Lower leg skin (tissue), 4 donors: ENCODE data around the gene HEXD. TPM values are rescaled to one million over a fixed set of nuclear protein-coding genes. Genes with fewer than 3 reads are reported as not detected.
A peak's percentile ranks its signal among the peaks of the same experiment; 100 is the strongest.
"Not testable (repeated sequence)": the region's sequence is repeated elsewhere in the genome, so short reads cannot be mapped to it uniquely, and the experiment has no call there.

Experiments used
- DNase-seq, 2 donors: peaks; one replicate each; pipeline ENCODE4 v3.0.0-alpha.2; 2019; ENCODE audit warnings: low spot score in 2 of 2
- H3K4me3 ChIP-seq: fragments of 200-600 bp; sonication (generic); 2 replicates; pipeline ENCODE4 v1.5.1; 2017; ENCODE audit warnings: mild to moderate bottlenecking, low read depth; ENCODE audit not compliant: poor library complexity, severe bottlenecking
- POLR2A ChIP-seq, 2 donors: fragments of 450-650 bp; IDR thresholded peaks; one replicate each; pipeline ENCODE4 v1.6.1; 2016 to 2017; ENCODE audit warnings: antibody characterized with exemption in 2 of 2, mild to moderate bottlenecking in 1 of 2, moderate library complexity in 1 of 2
- WGBS, 2 donors: methylation state at CpG; one replicate each; pipeline ENCODE4 v1.1.5; 2018; 5-methylcytosine and 5-hydroxymethylcytosine counted together
- intact Hi-C: fragments of 100-400 bp; cut with DNase I; formaldehyde crosslinking; loops from one replicate; pipeline ENCODE4 v1.15.0; 2023; ENCODE audit warnings: low total_unique reads
- total RNA-seq, 4 donors: library from RNA; depleted of rRNA; stranded (reverse); fragments of >200 nt; gene quantifications; one replicate each; pipeline ENCODE4 v1.1.0, GENCODE V29; 2016
- TF ChIP-seq, protein P1 (sequence below), 3 donors: fragments of 450-650 bp; IDR thresholded peaks; one replicate each; pipeline ENCODE4 v1.5.1; 2016; ENCODE audit warnings: antibody characterized with exemption in 3 of 3, mild to moderate bottlenecking in 3 of 3, moderate library complexity in 2 of 3

The HEXD gene
- total RNA-seq, 4 donors from 2014 or later, result 30.0 to 47.1 (median 39.3) TPM

DNA sequence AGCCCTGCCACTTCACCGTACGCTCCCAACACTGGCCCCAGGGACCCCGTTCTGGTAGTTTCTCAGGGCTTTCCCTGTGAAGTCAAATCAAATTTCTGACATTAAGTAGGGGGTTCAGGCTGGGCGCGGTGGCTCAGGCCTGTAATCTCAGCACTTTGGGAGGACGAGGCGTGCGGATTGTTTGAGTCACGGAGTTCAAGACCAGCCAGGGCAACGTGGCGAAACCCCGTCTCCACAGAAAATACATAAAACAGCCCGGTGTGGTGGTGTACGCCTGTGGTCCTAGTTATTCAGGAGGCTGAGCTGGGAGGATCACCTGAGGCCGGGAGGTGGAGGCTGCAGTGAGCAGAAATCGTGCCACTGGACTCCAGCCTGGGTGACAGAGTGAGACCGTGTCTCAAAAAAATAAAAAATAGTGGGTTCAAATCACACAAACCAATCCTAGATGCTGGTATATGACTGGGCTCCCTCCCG lies 31.8 kb downstream of the HEXD start:
- intact Hi-C loops, result no loop called here
- peak overlapping the region; percentile 94 for H3K4me3 ChIP-seq
- TF ChIP-seq POLR2A (IDR thresholded peaks at IDR 0.05), result no peak
- TF ChIP-seq, protein P1, sequence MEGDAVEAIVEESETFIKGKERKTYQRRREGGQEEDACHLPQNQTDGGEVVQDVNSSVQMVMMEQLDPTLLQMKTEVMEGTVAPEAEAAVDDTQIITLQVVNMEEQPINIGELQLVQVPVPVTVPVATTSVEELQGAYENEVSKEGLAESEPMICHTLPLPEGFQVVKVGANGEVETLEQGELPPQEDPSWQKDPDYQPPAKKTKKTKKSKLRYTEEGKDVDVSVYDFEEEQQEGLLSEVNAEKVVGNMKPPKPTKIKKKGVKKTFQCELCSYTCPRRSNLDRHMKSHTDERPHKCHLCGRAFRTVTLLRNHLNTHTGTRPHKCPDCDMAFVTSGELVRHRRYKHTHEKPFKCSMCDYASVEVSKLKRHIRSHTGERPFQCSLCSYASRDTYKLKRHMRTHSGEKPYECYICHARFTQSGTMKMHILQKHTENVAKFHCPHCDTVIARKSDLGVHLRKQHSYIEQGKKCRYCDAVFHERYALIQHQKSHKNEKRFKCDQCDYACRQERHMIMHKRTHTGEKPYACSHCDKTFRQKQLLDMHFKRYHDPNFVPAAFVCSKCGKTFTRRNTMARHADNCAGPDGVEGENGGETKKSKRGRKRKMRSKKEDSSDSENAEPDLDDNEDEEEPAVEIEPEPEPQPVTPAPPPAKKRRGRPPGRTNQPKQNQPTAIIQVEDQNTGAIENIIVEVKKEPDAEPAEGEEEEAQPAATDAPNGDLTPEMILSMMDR (IDR thresholded peaks at IDR 0.05), result no peak
- WGBS, 2 donors, result 56 to 58% methylated on average over 18 of the region's 18 CpGs
- DNase-seq, result no peak

DNA sequence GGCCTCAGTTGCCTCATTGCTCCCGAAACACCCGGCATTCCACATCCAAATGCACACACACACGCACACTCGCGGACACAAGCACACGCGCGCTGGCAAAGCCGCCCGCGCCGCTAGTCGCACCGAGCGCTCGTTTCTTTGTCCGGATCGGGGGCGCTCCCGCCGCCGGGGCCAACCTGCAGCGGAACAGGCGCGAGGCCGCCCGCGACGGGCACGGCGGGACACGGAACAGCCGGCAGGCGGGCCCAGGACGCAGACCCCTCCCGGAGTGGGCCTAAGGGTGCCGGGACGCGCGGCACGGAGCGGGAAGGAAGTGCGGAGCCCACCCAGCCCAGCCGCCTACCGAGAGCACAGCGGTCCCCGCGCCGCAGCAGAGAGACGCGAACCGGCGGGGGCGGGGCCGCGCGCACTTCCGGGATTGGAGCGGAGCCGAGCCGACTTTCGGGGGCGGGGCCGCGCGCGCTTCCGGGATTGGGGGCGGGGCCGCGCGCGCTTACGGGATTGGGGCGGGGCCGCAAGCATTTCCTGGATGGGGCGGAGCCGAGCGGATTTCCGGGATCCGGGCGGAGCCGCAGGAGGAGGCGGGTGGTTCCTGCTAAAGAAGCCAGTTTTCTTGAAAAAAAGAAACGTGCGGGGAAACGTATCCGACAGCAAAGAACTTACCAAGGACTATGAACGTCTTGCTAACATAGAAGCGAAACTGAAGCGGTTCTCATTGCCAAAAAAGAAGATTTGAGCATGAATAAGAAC lies 32.4 kb downstream of the HEXD start, which contains the start of gene CYBC1:
CYBC1 (minus strand) TSS at position 396 of the 750 bp plus-strand sequence. CDS start 1,498 bp downstream, outside the sequence.
- intact Hi-C loops, result no loop called here
- peak in 1 of 2 donors; percentile 62 for TF ChIP-seq POLR2A (IDR thresholded peaks at IDR 0.05)
- TF ChIP-seq, protein P1 (IDR thresholded peaks at IDR 0.05), result no peak
- peak within 1 kb of the TSS; percentile 94 for H3K4me3 ChIP-seq
- 1% methylated on average over 63 to 77 of the region's 91 CpGs for WGBS, 2 donors
- DNase-seq, result peak; percentile 91 to 98

DNA sequence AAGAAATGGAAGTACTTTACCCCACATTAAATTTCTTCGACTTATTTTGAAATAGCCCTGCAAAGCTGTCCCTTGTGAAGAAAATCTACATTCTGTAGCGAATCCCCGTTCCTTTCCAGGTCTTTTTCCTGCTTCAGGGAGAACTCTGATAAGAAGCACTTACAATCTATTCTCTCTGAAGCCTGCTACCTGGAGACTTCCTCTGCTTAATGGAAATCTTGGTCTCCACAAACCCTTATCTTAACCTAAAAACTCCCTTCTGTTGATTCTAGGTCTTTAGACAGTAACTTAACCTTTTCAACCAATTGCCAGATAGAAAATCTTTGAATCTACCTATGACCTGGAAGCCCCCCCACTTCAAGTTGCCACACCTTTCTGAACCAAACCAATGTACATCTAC lies 34.0 kb downstream of the HEXD start:
- intact Hi-C loops, result no loop called here
- no peak for DNase-seq
- no peak overlapping the region for H3K4me3 ChIP-seq
- 94 to 96% methylated on average over 3 of the region's 3 CpGs for WGBS, 2 donors
- no peak for TF ChIP-seq POLR2A (IDR thresholded peaks at IDR 0.05)
- TF ChIP-seq, protein P1 (IDR thresholded peaks at IDR 0.05), result no peak

DNA sequence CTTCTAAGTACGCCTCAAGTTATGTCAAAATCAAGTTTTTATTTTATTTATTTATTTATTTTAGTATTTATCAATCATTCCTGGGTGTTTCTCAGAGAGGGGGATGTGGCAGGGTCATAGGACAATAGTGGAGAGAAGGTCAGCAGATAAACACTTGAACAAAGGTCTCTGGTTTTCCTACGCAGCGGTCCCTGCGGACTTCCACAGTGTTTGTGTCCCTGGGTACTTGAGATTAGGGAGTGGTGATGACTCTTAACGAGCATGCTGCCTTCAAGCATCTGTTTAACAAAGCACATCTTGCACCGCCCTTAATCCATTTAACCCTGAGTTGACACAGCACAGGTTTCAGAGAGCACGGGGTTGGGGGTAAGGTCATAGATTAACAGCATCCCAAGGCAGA lies 35.0 kb downstream of the HEXD start:
- WGBS, 2 donors, result 81 to 83% methylated on average over 7 of the region's 7 CpGs
- H3K4me3 ChIP-seq, intact Hi-C loops, DNase-seq: not testable (repeated sequence)

DNA sequence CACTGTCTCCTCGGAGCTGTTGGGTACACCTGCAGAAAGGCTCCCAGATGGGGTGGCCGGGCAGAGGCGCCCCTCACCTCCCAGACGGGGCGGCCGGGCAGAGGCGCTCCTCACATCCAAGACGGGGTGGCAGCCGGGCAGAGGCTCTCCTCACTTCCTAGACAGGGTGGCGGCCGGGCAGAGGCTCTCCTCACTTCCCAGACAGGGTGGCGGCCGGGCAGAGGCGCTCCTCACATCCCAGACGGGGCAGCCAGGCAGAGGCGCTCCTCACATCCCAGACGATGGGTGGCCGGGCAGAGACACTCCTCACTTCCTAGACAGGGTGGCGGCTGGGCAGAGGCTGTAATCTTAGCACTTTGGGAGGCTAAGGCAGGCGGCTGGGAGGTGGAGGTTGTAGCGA lies 35.6 kb downstream of the HEXD start:
- intact Hi-C loops, DNase-seq, H3K4me3 ChIP-seq: not testable (repeated sequence)
- WGBS, 2 donors, result 94 to 97% methylated on average over 15 to 21 of the region's 21 CpGs

DNA sequence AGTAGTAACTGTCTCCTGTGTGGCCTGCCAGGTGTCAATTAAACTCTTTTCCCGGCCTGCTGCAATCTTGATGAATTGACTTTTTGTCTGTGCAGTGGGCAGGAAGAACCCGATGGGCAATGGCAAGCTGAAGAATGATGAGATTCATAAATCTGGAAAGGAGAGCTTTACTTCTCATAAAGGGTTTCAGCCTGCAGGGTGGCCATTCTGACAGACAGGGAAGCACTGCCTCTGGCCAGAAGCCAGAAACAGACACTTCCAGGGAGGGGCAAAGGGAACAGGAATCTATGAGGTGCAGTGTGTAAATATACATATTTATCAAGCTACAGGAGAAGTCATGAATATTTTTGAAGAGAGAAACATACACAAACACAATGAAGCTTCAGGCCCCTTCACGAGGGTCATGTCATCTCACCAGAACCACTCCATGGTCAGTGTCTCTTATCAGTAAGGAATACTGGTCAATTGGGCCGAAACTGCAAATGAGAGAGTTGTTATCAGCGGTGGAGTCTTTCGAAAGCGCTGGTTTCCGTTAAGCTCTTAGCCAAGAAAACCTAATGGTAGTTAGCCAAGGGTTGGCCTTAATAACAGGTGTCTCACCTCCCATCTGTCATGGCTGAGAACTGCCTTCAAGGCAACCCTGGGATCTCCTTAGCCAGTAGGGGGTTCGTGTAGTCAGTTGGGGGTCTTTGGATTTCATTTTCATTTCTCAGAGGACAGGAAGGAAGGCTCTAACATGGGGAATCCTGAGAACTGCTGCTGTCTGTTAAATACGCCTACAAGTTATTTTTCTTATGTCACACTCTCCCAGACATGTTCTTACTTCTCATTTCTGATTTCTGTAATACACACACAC lies 39.2 kb downstream of the HEXD start:
- TF ChIP-seq, protein P1 (IDR thresholded peaks at IDR 0.05), result no peak
- TF ChIP-seq POLR2A (IDR thresholded peaks at IDR 0.05), result no peak
- H3K4me3 ChIP-seq, result no peak overlapping the region
- WGBS, 2 donors, result 52 to 56% methylated on average over 10 of the region's 10 CpGs
- intact Hi-C loops, result no loop called here
- DNase-seq, result no peak
